GM18861 (cell line): Measurements from ENCODE around the gene SLC1A1.
"Not testable (repeated sequence)": the region's sequence is repeated elsewhere in the genome, so short reads cannot be mapped to it uniquely, and the experiment has no call there.

Source experiments
- ATAC-seq: cut with Tn5 transposase; IDR thresholded peaks from one replicate; pipeline ENCODE4 v1.9.1; 2021; ENCODE audit not compliant: unreplicated experiment

The SLC1A1 gene

GRCh38 chr9:4504250-4504649, 14.0 kb downstream of the SLC1A1 start:
- no peak for ATAC-seq

- peak; percentile 60 for ATAC-seq
These were observed 16.2 kb downstream of the SLC1A1 start for GRCh38 chr9:4506490-4506889.

GRCh38 chr9:4507306-4508130, 17.2 kb downstream of the SLC1A1 start:
- ATAC-seq = no peak

GRCh38 chr9:4508246-4508906, 18.1 kb downstream of the SLC1A1 start:
- no peak for ATAC-seq

- no peak for ATAC-seq
These were observed 18.8 kb downstream of the SLC1A1 start for GRCh38 chr9:4508907-4509589.

- ATAC-seq = no peak
These were observed 19.3 kb downstream of the SLC1A1 start for GRCh38 chr9:4509590-4509984.

GRCh38 chr9:4510546-4511322, 20.5 kb downstream of the SLC1A1 start:
- no peak for ATAC-seq

- no peak for ATAC-seq
These were observed 24.2 kb downstream of the SLC1A1 start for GRCh38 chr9:4514252-4515128.

GRCh38 chr9:4515958-4516375, 25.7 kb downstream of the SLC1A1 start:
- ATAC-seq = no peak

GRCh38 chr9:4517274-4517673, 27.0 kb downstream of the SLC1A1 start:
- ATAC-seq = no peak

GRCh38 chr9:4519604-4520003, 29.3 kb downstream of the SLC1A1 start:
- peak; percentile 39 for ATAC-seq

GRCh38 chr9:4520055-4520454, 29.8 kb downstream of the SLC1A1 start:
- no peak for ATAC-seq

GRCh38 chr9:4530375-4530774, 40.1 kb downstream of the SLC1A1 start:
- ATAC-seq = peak; percentile 84

- not testable (repeated sequence) for ATAC-seq
These were observed 40.6 kb downstream of the SLC1A1 start for GRCh38 chr9:4530831-4531230.

GRCh38 chr9:4531355-4531754, 41.1 kb downstream of the SLC1A1 start:
- not testable (repeated sequence) for ATAC-seq

GRCh38 chr9:4533881-4534280, 43.6 kb downstream of the SLC1A1 start:
- ATAC-seq = not testable (repeated sequence)

- ATAC-seq = not testable (repeated sequence)
These were observed 45.9 kb downstream of the SLC1A1 start for GRCh38 chr9:4536196-4536595.

GRCh38 chr9:4537581-4537980, 47.3 kb downstream of the SLC1A1 start:
- no peak for ATAC-seq

- no peak for ATAC-seq
These were observed 47.8 kb downstream of the SLC1A1 start for GRCh38 chr9:4538107-4538506.

- no peak for ATAC-seq
These were observed 48.4 kb downstream of the SLC1A1 start for GRCh38 chr9:4538621-4539020.
